ENCODE measurements around the gene PEX6. TPM values are rescaled to one million over a fixed set of nuclear protein-coding genes. Genes with fewer than 3 reads are reported as not detected.

Gene PEX6, protein sequence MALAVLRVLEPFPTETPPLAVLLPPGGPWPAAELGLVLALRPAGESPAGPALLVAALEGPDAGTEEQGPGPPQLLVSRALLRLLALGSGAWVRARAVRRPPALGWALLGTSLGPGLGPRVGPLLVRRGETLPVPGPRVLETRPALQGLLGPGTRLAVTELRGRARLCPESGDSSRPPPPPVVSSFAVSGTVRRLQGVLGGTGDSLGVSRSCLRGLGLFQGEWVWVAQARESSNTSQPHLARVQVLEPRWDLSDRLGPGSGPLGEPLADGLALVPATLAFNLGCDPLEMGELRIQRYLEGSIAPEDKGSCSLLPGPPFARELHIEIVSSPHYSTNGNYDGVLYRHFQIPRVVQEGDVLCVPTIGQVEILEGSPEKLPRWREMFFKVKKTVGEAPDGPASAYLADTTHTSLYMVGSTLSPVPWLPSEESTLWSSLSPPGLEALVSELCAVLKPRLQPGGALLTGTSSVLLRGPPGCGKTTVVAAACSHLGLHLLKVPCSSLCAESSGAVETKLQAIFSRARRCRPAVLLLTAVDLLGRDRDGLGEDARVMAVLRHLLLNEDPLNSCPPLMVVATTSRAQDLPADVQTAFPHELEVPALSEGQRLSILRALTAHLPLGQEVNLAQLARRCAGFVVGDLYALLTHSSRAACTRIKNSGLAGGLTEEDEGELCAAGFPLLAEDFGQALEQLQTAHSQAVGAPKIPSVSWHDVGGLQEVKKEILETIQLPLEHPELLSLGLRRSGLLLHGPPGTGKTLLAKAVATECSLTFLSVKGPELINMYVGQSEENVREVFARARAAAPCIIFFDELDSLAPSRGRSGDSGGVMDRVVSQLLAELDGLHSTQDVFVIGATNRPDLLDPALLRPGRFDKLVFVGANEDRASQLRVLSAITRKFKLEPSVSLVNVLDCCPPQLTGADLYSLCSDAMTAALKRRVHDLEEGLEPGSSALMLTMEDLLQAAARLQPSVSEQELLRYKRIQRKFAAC
- total RNA-seq, result 29.6 TPM

GRCh38 chr6:42978839-42979522, at the start of gene PEX6:
Gene PEX6 (minus strand): TSS chr6:42979181. CDS start chr6:42979150, 31 bp downstream.

DNA sequence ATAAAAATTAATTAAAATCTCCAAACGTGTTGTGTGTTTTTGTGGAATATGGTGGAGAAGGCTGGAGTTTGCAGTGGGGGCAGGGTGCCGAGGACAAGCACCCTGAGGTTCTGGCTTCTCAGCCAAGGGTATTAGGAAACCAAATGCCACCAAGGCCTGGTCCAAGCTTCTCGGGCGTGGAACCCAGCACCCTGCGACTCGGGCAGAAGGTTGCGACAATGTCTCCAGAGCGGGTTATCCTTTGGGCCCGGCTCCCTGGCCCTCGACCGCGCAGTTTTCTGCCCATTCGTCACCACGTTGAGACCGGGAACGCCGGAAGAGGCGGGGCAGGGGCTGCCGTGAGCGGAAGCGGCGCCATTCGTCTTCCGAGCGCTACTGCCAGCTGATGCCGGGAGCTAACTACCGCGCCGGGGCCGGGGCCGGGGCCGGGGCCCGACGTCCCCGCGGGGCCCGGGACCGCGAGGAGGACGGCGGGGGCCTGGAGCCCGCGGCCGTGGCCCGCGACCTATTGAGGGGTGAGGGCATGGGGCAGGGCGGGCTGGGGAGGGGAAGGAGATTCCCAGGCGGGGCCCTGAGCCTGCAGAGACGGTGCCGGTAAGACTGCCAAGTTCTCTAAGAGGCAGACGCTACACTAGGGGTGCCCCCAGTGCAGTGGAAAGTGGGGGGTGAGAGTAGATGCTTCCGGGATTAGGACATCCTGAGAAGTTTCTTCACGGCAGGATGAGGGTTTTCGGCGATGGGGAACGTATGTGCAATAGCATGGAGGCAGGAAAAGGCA, 42.5 kb upstream of the PEX6 start, which contains the start of gene RRP36:
TSS of gene RRP36 (plus strand) at position 354 of the 778 bp plus-strand sequence. CDS start at position 386, 32 bp downstream.

DNA sequence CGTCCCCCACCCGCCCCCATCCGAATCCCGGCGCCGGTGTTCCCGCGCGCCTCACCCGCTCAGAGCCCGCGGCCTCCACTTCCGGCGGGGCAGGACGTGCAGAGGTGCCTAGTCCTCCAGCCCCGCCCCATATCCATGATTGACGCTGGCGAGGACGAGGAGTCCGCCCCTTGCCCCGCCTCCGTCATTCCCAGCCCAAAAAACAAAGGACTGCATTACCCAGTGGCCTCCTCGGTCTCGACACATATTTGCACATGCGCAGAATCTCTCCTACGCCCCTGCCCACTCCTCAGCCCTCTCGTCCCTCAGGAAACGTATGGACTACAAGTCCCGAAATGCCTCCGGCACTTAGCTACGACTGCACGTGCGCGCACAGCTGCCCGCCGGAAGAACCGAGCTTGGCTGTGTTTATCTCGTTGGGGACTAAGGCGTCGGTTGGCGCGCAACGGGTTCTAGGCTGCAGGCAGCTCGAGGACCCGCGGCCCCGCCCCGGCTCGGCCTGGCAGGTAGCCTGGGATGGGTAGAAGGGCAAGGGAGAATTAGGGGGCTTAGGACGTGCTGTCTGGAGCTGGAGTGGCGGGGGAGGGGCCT, 35.0 kb upstream of the PEX6 start, which contains the start of the genes KLHDC3 and MEA1:
TSS of gene KLHDC3 (plus strand) at position 407 of the 591 bp plus-strand sequence. CDS start 2,944 bp downstream, outside the sequence.
TSS of gene MEA1 (minus strand) at position 104 of the 591 bp plus-strand sequence. CDS start 133 bp downstream, outside the sequence.

DNA sequence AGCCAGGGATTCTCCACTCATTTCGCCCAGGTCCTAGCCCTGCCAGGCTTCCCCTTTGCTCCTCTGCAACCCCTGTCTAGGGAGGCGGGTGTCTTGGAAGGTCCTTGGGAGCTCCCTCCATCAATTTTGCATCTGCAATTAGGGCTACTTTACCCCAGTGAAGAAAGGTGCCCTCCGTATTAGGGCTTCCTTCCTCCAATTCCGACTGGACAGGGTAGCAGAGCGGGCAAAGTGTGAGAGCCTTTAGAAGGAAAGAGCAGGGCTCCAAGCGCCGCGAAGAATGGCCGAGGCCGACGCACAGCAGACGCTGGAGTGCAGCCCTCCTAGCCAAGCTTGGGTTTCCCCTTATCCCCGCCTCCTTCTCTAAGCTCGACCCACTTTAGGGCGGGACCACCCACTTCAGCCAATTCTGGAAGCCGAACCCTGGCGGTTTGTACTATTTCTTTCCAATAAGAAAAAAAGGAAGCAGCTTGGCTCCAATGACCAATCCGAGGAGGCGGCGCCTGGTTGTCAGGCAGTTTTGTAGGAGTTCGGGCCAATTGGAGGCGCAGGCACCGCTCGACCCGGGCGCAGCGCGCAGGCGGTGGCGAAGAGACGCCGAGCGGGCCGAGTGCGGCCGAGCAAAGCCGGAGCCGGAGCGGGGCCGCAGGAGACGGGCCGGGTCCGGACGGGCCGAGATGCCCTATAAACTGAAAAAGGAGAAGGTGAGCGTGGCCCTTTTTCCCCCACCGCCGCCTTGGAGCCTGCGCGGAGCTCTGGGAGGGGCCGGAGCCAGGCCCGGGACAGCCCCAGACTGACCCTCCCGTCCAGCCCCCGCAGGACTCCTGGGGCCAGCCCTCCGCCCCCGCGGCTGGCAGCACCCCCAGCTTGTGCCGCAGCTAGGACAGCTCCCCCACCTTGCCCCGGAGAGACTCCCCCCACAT, 5.3 kb upstream of the PEX6 start, which contains the start of gene PPP2R5D:
TSS of gene PPP2R5D (plus strand) at position 570 of the 923 bp plus-strand sequence. CDS start at position 678, 108 bp downstream.

DNA sequence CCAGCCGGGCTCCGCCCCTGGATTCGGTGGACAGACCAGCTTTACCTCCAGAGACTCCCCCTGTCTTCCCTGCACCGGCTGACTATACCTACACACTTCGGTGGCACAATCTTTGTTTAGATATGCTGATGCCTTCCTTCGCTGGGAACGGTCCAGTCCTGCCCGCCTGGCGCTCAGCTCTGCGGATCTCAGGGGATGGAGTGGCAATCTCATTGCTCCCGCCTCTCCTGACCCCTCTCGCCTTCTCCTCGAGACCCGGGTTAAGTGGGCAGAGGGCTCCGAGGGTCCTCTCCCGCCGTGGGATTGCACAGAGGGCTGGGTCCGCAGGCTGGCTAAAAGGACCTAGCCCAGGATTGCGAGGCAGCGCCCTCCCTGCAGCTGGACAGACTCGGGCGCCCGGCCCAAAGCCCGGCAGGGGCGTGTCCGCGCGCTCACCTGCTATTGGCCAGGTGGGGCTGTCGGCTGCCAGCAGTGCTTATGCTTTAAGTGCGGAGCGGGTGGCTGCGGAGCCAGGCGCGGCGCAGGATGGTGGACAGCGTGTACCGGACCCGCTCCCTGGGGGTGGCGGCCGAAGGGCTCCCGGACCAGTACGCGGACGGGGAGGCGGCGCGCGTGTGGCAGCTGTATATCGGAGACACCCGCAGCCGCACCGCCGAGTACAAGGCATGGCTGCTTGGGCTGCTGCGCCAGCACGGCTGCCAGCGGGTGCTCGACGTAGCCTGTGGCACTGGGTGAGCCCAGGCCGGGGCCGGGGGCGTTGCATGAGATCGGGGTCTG, 18.6 kb downstream of the PEX6 start, which contains the start of gene GNMT:
TSS of gene GNMT (plus strand) at position 512 of the 777 bp plus-strand sequence. CDS start at position 526, 14 bp downstream.

GRCh38 chr6:42928986-42929820, 49.8 kb downstream of the PEX6 start, which contains the start of gene CNPY3:
Gene CNPY3 (plus strand): TSS chr6:42929480. CDS start chr6:42929571, 91 bp downstream.

DNA sequence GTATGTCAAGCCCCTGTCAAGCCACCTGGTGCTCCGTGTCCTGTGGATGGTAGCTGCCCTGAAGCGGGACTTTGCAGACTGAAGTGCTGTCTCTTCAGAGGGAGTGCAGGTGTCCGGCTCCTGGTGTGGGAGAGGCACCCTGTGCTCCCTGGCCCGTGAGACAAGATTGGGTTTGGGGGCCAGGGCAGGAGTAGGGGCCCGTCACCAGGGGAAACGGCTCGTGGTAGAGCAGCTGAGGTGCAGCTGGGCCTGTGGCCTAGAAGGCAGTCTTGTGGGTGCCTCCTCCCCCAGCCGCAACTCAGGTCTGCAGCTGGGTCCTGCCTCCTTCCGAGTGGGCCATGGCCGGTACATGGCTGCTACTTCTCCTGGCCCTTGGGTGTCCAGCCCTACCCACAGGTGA, 63.2 kb downstream of the PEX6 start, which contains the start of gene PTCRA:
TSS of gene PTCRA (plus strand) at position 322 of the 400 bp plus-strand sequence. CDS start at position 339, 17 bp downstream.

Other genes with a start within 250 kb of the PEX6 start
- 65.2 TPM for gene TBCC, start 233.1 kb downstream of the PEX6 start, total RNA-seq
- gene BICRAL, start 197.1 kb downstream of the PEX6 start, total RNA-seq, result 32.9 TPM
- gene RPL7L1, start 99.6 kb downstream of the PEX6 start, total RNA-seq, result 115 TPM
- gene PTCRA, start 63.1 kb downstream of the PEX6 start, total RNA-seq, result not detected
- 39.6 TPM for gene CNPY3, start 49.7 kb downstream of the PEX6 start, total RNA-seq
- not detected for gene GNMT, start 18.4 kb downstream of the PEX6 start, total RNA-seq
- gene PPP2R5D, start 5.4 kb upstream of the PEX6 start, total RNA-seq, result 31.1 TPM
- gene MEA1, start 34.8 kb upstream of the PEX6 start, total RNA-seq, result 37.6 TPM
- 128 TPM for gene KLHDC3, start 35.1 kb upstream of the PEX6 start, total RNA-seq
- gene RRP36, start 42.4 kb upstream of the PEX6 start, total RNA-seq, result 44.5 TPM
- gene CUL7, start 74.7 kb upstream of the PEX6 start, total RNA-seq, result 33.0 TPM
- gene MRPL2, start 80.3 kb upstream of the PEX6 start, total RNA-seq, result 17.3 TPM
- gene KLC4, start 80.5 kb upstream of the PEX6 start, total RNA-seq, result 63.3 TPM
- gene PTK7, start 97.1 kb upstream of the PEX6 start, total RNA-seq, result 76.4 TPM
- 17.2 TPM for gene SRF, start 192.1 kb upstream of the PEX6 start, total RNA-seq
- 45.0 TPM for gene CUL9, start 203.0 kb upstream of the PEX6 start, total RNA-seq

Data from camera-type eye (tissue), 1 donor.